Liver (tissue), 9 donors: ENCODE measurements around the gene TRIO. TPM values are rescaled to one million over a fixed set of nuclear protein-coding genes. Genes with fewer than 3 reads are reported as not detected.

Experiments
- DNase-seq: peaks from one replicate; pipeline ENCODE4 v3.0.0-alpha.2; 2017; ENCODE audit warnings: low spot score
- H3K27ac ChIP-seq, 2 donors: one replicate each; pipeline ENCODE4 v1.7.0; 2013; ENCODE audit warnings: inconsistent platforms in 2 of 2, low read length in 2 of 2, control low read depth in 1 of 2, low read depth in 1 of 2, mild to moderate bottlenecking in 1 of 2
- H3K27me3 ChIP-seq, 4 donors: one replicate each; pipeline versions ENCODE4 v1.6.1 to v1.7.0; 2013; ENCODE audit warnings: low read length in 3 of 4, inconsistent platforms in 1 of 4, mild to moderate bottlenecking in 1 of 4, moderate library complexity in 1 of 4; ENCODE audit not compliant: control insufficient read depth in 4 of 4, insufficient read depth in 4 of 4
- H3K36me3 ChIP-seq, 4 donors: one replicate each; pipeline versions ENCODE4 v1.6.1 to v1.7.0; 2013; ENCODE audit warnings: low read length in 3 of 4, mild to moderate bottlenecking in 3 of 4, low read depth in 1 of 4, moderate library complexity in 1 of 4; ENCODE audit not compliant: control insufficient read depth in 4 of 4, insufficient read depth in 3 of 4
- H3K4me1 ChIP-seq, 4 donors: one replicate each; pipeline versions ENCODE4 v1.6.1 to v1.7.0; 2013; ENCODE audit warnings: low read length in 3 of 4, mild to moderate bottlenecking in 3 of 4, moderate library complexity in 1 of 4; ENCODE audit not compliant: control insufficient read depth in 4 of 4, insufficient read depth in 4 of 4
- H3K4me3 ChIP-seq, 3 donors: one replicate each; pipeline versions ENCODE4 v1.6.1 to v1.7.0; 2013; ENCODE audit warnings: low read length in 3 of 3, control low read depth in 1 of 3, low read depth in 1 of 3, mild to moderate bottlenecking in 1 of 3
- H3K9ac ChIP-seq, 2 donors: one replicate each; pipeline ENCODE4 v1.7.0; 2013; ENCODE audit warnings: low read length in 2 of 2, mild to moderate bottlenecking in 2 of 2, moderate library complexity in 2 of 2, control low read depth in 1 of 2, low read depth in 1 of 2
- H3K9me3 ChIP-seq, 4 donors: one replicate each; pipeline versions ENCODE4 v1.6.1 to v1.7.0; 2013; ENCODE audit warnings: low read length in 3 of 4; ENCODE audit not compliant: control insufficient read depth in 4 of 4
- EGR1 ChIP-seq, 2 donors: IDR thresholded peaks; 2 replicates each; pipeline ENCODE4 v1.6.1; 2016 to 2018; ENCODE audit warnings: antibody characterized with exemption in 2 of 2, low read depth in 2 of 2
- FOXA2 ChIP-seq: IDR thresholded peaks from 2 replicates; pipeline ENCODE4 v1.6.1; 2016; ENCODE audit warnings: antibody characterized with exemption
- HNF4A ChIP-seq, 2 donors: conservative IDR thresholded peaks; 2 replicates each; pipeline ENCODE4 v1.6.1; 2016; ENCODE audit warnings: antibody characterized with exemption in 2 of 2, mild to moderate bottlenecking in 2 of 2
- RAD21 ChIP-seq, 2 donors: IDR thresholded peaks; 2 replicates each; pipeline ENCODE4 v1.6.1; 2016; ENCODE audit warnings: antibody characterized with exemption in 2 of 2, mild to moderate bottlenecking in 2 of 2
- RXRA ChIP-seq, 2 donors: IDR thresholded peaks; 2 replicates each; pipeline ENCODE4 v1.6.1; 2017 to 2018; ENCODE audit warnings: antibody characterized with exemption in 2 of 2, mild to moderate bottlenecking in 1 of 2
- SP1 ChIP-seq: IDR thresholded peaks from 2 replicates; pipeline ENCODE4 v1.6.1; 2018; ENCODE audit warnings: antibody characterized with exemption, mild to moderate bottlenecking
- YY1 ChIP-seq: IDR thresholded peaks from 2 replicates; pipeline ENCODE4 v1.6.1; 2016; ENCODE audit warnings: antibody characterized with exemption, mild to moderate bottlenecking
- WGBS: extraction: QIAGEN DNeasy Blood & Tissue Kit; methylation state at CpG from one replicate; pipeline ENCODE4 v1.1.7; 2013; 5-methylcytosine and 5-hydroxymethylcytosine counted together
- polyA plus RNA-seq, 2 donors: library from polyadenylated mRNA; stranded (reverse) in 1 of 2; unstranded in 1 of 2; fragments of 200-250 nt in 1 of 2; fragments of >200 nt in 1 of 2; fragmentation: Nextera tagmentation in 1 of 2; extraction: Ambion mirVana in 1 of 2; gene quantifications; one replicate each; pipeline versions ENCODE4 v1.2.1 to v1.2.3, GENCODE V29; 2013 to 2015
- total RNA-seq, 2 donors: library from RNA; depleted of rRNA; stranded (reverse); fragments of >200 nt; gene quantifications; one replicate each; pipeline ENCODE4 v1.2.3, GENCODE V29; 2014
- TF ChIP-seq, protein P1 (sequence below): fragments of 150-350 bp; IDR thresholded peaks from 2 replicates; pipeline ENCODE4 v1.5.1; 2017; ENCODE audit warnings: improper control_type of control experiment, low read depth, low read length; ENCODE audit not compliant: missing input control
- TF ChIP-seq, protein P2 (sequence below): IDR thresholded peaks from 2 replicates; pipeline ENCODE4 v1.6.1; 2016; ENCODE audit warnings: antibody characterized with exemption
- TF ChIP-seq, protein P3 (sequence below): IDR thresholded peaks from 2 replicates; pipeline ENCODE4 v1.6.1; 2016; ENCODE audit warnings: antibody characterized with exemption, mild to moderate bottlenecking
- donor health status: healthy.
- donor health status: healthy.
- donor health status: healthy.
- donor health status: healthy.
- donor health status: healthy.

Gene TRIO
- total and polyA plus RNA-seq, 4 donors = 8.5 to 86.2 (median 16.0) TPM

DNA sequence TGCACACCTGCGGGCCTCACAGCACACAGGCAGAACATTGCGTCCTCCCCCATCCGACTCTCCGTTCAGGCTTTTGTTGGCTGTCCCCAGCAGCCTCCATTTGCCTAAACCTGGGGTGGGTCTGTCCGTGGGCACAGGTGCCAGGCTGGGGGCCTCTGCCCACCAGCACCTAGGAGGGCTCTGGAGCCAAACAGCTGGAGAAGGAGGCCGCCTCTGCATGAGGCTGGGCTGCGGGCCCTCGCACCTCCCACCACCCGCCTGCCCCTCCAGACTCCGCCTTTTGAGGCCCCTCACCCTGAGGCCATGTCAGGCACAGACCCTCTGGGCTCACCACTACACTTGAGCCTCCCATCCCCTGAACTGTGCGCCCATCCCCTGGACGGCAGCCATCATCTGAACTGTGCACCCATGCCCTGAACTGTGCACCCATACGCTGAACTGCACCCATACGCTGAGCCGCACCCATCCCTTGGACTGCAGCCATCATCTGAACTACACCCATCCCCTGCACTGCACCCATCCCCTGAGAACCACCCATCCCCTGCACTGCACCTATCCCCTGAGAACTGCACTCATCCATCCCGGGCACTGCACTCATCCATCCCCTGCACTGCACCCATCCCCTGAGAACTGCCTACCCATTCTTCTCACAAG is 340.5 kb downstream of the TRIO start:
- Histone ChIP-seq H3K4me3 (no peak overlapping the region), H3K27ac (no peak overlapping the region), H3K36me3 (peaks cover 8 to 68% (median 35%) of the 10 kb centered on the region in 4 donors), H3K9ac (no peak overlapping the region), H3K27me3 (no peaks in the 10 kb centered on the region), H3K4me1 (no peaks in the 10 kb centered on the region), H3K9me3 (no peaks in the 10 kb centered on the region)
- WGBS = 94% methylated on average over 16 of the region's 16 CpGs
- TF ChIP-seq, protein P1, sequence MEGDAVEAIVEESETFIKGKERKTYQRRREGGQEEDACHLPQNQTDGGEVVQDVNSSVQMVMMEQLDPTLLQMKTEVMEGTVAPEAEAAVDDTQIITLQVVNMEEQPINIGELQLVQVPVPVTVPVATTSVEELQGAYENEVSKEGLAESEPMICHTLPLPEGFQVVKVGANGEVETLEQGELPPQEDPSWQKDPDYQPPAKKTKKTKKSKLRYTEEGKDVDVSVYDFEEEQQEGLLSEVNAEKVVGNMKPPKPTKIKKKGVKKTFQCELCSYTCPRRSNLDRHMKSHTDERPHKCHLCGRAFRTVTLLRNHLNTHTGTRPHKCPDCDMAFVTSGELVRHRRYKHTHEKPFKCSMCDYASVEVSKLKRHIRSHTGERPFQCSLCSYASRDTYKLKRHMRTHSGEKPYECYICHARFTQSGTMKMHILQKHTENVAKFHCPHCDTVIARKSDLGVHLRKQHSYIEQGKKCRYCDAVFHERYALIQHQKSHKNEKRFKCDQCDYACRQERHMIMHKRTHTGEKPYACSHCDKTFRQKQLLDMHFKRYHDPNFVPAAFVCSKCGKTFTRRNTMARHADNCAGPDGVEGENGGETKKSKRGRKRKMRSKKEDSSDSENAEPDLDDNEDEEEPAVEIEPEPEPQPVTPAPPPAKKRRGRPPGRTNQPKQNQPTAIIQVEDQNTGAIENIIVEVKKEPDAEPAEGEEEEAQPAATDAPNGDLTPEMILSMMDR = no peak
- TF ChIP-seq SP1 (no peak), YY1 (no peak), EGR1 (IDR thresholded peaks at IDR 0.05; ENCODE audit: low read depth in 2 of 2) (no peak), FOXA2 (no peak), RXRA (IDR thresholded peaks at IDR 0.05) (no peak), HNF4A (conservative IDR thresholded peaks at IDR 0.05) (no peak)
- TF ChIP-seq, protein P2, sequence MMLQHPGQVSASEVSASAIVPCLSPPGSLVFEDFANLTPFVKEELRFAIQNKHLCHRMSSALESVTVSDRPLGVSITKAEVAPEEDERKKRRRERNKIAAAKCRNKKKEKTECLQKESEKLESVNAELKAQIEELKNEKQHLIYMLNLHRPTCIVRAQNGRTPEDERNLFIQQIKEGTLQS = no peak
- no peak for DNase-seq

DNA sequence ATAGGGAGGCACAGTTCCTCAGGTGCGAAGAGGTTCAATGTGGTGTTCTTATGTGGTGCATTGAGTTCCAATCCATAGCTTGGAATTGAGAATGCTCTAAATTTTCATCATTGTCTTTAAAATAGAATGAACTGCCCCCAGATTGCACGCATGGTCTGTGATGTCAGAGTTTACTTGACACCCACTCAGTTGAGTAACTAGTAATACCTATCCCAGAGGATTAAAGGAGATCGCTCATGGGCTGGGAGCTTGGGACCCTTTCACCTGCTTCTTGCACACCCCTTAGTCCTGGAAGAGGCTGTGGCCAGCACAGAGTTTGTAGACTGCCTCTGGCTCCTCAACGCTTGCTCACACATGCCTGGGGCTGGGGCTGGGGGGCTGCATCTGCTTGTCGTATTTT is 343.3 kb downstream of the TRIO start:
- Histone ChIP-seq H3K4me1 (no peaks in the 10 kb centered on the region), H3K36me3 (peaks cover 13 to 70% (median 32%) of the 10 kb centered on the region in 4 donors), H3K27ac (no peak overlapping the region), H3K4me3 (no peak overlapping the region), H3K9me3 (no peaks in the 10 kb centered on the region), H3K9ac (no peak overlapping the region), H3K27me3 (no peaks in the 10 kb centered on the region)
- TF ChIP-seq EGR1 (IDR thresholded peaks at IDR 0.05; ENCODE audit: low read depth in 2 of 2) (no peak), SP1 (no peak), RAD21 (IDR thresholded peaks at IDR 0.05) (no peak)
- TF ChIP-seq, protein P1 = no peak
- TF ChIP-seq, protein P3, sequence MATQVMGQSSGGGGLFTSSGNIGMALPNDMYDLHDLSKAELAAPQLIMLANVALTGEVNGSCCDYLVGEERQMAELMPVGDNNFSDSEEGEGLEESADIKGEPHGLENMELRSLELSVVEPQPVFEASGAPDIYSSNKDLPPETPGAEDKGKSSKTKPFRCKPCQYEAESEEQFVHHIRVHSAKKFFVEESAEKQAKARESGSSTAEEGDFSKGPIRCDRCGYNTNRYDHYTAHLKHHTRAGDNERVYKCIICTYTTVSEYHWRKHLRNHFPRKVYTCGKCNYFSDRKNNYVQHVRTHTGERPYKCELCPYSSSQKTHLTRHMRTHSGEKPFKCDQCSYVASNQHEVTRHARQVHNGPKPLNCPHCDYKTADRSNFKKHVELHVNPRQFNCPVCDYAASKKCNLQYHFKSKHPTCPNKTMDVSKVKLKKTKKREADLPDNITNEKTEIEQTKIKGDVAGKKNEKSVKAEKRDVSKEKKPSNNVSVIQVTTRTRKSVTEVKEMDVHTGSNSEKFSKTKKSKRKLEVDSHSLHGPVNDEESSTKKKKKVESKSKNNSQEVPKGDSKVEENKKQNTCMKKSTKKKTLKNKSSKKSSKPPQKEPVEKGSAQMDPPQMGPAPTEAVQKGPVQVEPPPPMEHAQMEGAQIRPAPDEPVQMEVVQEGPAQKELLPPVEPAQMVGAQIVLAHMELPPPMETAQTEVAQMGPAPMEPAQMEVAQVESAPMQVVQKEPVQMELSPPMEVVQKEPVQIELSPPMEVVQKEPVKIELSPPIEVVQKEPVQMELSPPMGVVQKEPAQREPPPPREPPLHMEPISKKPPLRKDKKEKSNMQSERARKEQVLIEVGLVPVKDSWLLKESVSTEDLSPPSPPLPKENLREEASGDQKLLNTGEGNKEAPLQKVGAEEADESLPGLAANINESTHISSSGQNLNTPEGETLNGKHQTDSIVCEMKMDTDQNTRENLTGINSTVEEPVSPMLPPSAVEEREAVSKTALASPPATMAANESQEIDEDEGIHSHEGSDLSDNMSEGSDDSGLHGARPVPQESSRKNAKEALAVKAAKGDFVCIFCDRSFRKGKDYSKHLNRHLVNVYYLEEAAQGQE = no peak
- no peak for DNase-seq
- WGBS = 97% methylated on average over 5 of the region's 5 CpGs
